DND-41 (cell line): Measurements from ENCODE around the gene TBX19.

ENCODE experiments used
- ATAC-seq: fragments of 200-7000 bp; cut with Tn5 transposase; 3 replicates; pipeline ENCODE4 v1.9.1; 2021; ENCODE audit warnings: low read depth; ENCODE audit not compliant: insufficient read depth
- DNase-seq: peaks from one replicate; pipeline ENCODE4 v3.0.0-alpha.2; 2020
- H2AFZ ChIP-seq: 2 replicates; pipeline ENCODE4 v1.6.0; 2012; ENCODE audit warnings: low read depth, low read length
- H3K27ac ChIP-seq: 2 replicates; pipeline ENCODE4 v1.5.1; 2012; ENCODE audit warnings: low read length, inconsistent platforms
- H3K27me3 ChIP-seq: fragments of 200-600 bp; sonication (generic); 2 replicates; pipeline ENCODE4 v1.6.0; 2012; ENCODE audit warnings: low read length, mild to moderate bottlenecking, inconsistent platforms; ENCODE audit not compliant: insufficient read depth, poor library complexity
- H3K36me3 ChIP-seq: 2 replicates; pipeline ENCODE4 v1.5.1; 2012; ENCODE audit warnings: low read length, inconsistent platforms; ENCODE audit not compliant: insufficient read depth
- H3K4me1 ChIP-seq: 2 replicates; pipeline ENCODE4 v1.5.1; 2012; ENCODE audit warnings: mild to moderate bottlenecking, low read length; ENCODE audit not compliant: insufficient read depth
- H3K4me2 ChIP-seq: 2 replicates; pipeline ENCODE4 v1.6.0; 2012; ENCODE audit warnings: mild to moderate bottlenecking, moderate library complexity, low read length, inconsistent platforms; ENCODE audit not compliant: insufficient read depth
- H3K4me3 ChIP-seq, 2 experiments: fragments of 200-600 bp in 1 of 2; shearing (Covaris generic) in 1 of 2; 2 replicates each; pipeline ENCODE4 v1.5.1; 2012 to 2016; ENCODE audit warnings: inconsistent platforms in 2 of 2, low read length in 2 of 2, mild to moderate bottlenecking in 2 of 2, low read depth in 1 of 2, moderate library complexity in 1 of 2
- H3K79me2 ChIP-seq: 2 replicates; pipeline ENCODE4 v1.6.0; 2012; ENCODE audit warnings: low read length, inconsistent platforms; ENCODE audit not compliant: insufficient read depth
- H3K9ac ChIP-seq: 2 replicates; pipeline ENCODE4 v1.6.0; 2012; ENCODE audit warnings: low read depth, mild to moderate bottlenecking, inconsistent platforms, low read length, moderate library complexity
- H3K9me3 ChIP-seq: 2 replicates; pipeline ENCODE4 v1.5.1; 2012; ENCODE audit warnings: low read length, moderate library complexity, mild to moderate bottlenecking, inconsistent platforms; ENCODE audit not compliant: insufficient read depth, severe bottlenecking
- H4K20me1 ChIP-seq: 2 replicates; pipeline ENCODE4 v1.6.0; 2012; ENCODE audit warnings: low read length; ENCODE audit not compliant: insufficient read depth
- EZH2 ChIP-seq: IDR thresholded peaks from 3 replicates; pipeline ENCODE4 v1.6.1; 2012; ENCODE audit warnings: borderline replicate concordance, low read depth, mild to moderate bottlenecking, moderate library complexity, low read length, inconsistent platforms; ENCODE audit not compliant: severe bottlenecking
- TF ChIP-seq, protein P1 (sequence below): IDR thresholded peaks from 2 replicates; pipeline ENCODE4 v1.5.1; 2012; ENCODE audit warnings: borderline replicate concordance, low read length, moderate library complexity, mild to moderate bottlenecking; ENCODE audit not compliant: poor library complexity, severe bottlenecking; ENCODE audit errors: extremely low read depth

TBX19 gene

DNA sequence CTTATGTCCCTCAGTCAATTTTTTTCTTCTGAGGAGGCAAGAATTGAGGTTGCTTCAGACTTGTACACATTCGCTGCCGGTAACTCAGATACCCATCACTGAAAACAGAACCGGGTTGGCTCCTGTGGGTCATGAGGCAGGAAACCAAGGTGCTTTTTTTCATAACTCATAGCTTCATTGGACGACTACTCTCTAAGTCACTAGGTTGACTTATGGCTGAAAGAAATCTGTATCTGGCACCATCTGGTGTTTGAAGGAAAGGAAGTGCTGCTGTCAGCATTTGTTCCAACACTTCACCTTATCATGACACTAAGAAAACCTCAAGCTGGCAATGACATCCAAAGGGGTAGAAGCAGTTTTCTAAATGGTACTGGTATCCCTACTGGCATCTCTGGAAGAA is 82.3 kb downstream of the TBX19 start:
- no peak overlapping the region for H2AFZ ChIP-seq
- no peaks in the 10 kb centered on the region for H3K27me3 ChIP-seq
- H3K79me2 ChIP-seq = no peaks in the 10 kb centered on the region
- no peak overlapping the region for H3K9ac ChIP-seq
- H3K4me1 ChIP-seq = no peaks in the 10 kb centered on the region
- H3K27ac ChIP-seq = no peak overlapping the region
- H4K20me1 ChIP-seq = no peaks in the 10 kb centered on the region
- DNase-seq = no peak
- H3K4me3 ChIP-seq = no peak overlapping the region
- peak; percentile 60 for ATAC-seq
- TF ChIP-seq EZH2 = no peak
- TF ChIP-seq, protein P1, sequence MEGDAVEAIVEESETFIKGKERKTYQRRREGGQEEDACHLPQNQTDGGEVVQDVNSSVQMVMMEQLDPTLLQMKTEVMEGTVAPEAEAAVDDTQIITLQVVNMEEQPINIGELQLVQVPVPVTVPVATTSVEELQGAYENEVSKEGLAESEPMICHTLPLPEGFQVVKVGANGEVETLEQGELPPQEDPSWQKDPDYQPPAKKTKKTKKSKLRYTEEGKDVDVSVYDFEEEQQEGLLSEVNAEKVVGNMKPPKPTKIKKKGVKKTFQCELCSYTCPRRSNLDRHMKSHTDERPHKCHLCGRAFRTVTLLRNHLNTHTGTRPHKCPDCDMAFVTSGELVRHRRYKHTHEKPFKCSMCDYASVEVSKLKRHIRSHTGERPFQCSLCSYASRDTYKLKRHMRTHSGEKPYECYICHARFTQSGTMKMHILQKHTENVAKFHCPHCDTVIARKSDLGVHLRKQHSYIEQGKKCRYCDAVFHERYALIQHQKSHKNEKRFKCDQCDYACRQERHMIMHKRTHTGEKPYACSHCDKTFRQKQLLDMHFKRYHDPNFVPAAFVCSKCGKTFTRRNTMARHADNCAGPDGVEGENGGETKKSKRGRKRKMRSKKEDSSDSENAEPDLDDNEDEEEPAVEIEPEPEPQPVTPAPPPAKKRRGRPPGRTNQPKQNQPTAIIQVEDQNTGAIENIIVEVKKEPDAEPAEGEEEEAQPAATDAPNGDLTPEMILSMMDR = peak; percentile 25
- H3K36me3 ChIP-seq = no peaks in the 10 kb centered on the region
- H3K9me3 ChIP-seq = no peaks in the 10 kb centered on the region
- H3K4me2 ChIP-seq = no peak overlapping the region
